PFSK-1 (cell line): Measurements from ENCODE around the gene TCF20.

Experiments used
- FOXP2 ChIP-seq: optimal IDR thresholded peaks from 2 replicates; pipeline ENCODE3; 2011; ENCODE audit warnings: borderline replicate concordance, control low read depth, inconsistent platforms; ENCODE audit not compliant: insufficient read depth; ENCODE audit errors: extremely low read length, extremely low read depth
- POLR2AphosphoS5 ChIP-seq: IDR thresholded peaks from 2 replicates; pipeline ENCODE4 v1.6.1; 2012; ENCODE audit warnings: low read depth, mild to moderate bottlenecking, control low read depth, low read length, moderate library complexity
- SIN3A ChIP-seq: IDR thresholded peaks from 2 replicates; pipeline ENCODE4 v1.6.1; 2012; ENCODE audit warnings: mild to moderate bottlenecking, low read length, moderate library complexity, borderline replicate concordance; ENCODE audit not compliant: insufficient read depth

GRCh38 chr22:42308892-42309468 is 38.5 kb upstream of the TCF20 start:
- TF ChIP-seq POLR2AphosphoS5 (no peak), FOXP2 (no peak), SIN3A (no peak)
